COLO829 (cell line): ENCODE measurements around the gene RFPL4AL1.
A peak's percentile ranks its signal among the peaks of the same experiment; 100 is the strongest.
"Not testable (repeated sequence)": the region's sequence is repeated elsewhere in the genome, so short reads cannot be mapped to it uniquely, and the experiment has no call there.

Experiments
- DNase-seq: peaks from one replicate; pipeline ENCODE4 v3.0.0; 2012; ENCODE audit warnings: low spot score

Gene RFPL4AL1

GRCh38 chr19:55768818-55769217 is at the start of gene RFPL4AL1:
Gene RFPL4AL1, plus strand, starts transcription at chr19:55769118. Its CDS starts 2,687 bp downstream, at chr19:55771805.
- not testable (repeated sequence) for DNase-seq

- DNase-seq: no peak
Observed at GRCh38 chr19:55720214-55720746, 48.6 kb upstream of the RFPL4AL1 start.

DNA sequence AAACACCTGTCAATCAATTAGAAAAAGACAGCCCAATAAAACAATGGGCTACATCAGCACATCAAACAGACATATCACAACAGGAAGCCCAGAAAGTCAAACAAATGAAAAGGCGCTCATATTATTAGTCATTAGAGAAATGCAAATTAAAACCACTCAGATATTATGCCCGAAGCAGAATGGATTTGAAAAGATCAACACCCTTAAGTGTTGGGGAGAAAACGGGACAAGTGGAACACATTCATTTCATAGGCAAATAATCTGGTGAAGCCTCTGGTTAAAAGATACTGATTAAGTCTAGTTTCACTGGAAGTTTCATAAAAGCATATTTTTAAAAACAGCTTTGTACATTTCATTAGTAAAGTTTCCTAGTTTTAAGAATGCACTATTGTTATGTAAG is 48.1 kb upstream of the RFPL4AL1 start:
- DNase-seq: no peak

- DNase-seq: no peak
Observed at GRCh38 chr19:55723491-55723890, 45.4 kb upstream of the RFPL4AL1 start.

GRCh38 chr19:55730378-55730777 is 38.5 kb upstream of the RFPL4AL1 start:
- DNase-seq: not testable (repeated sequence)

GRCh38 chr19:55738302-55738701 is 30.6 kb upstream of the RFPL4AL1 start, which contains the start of gene NLRP9:
Gene NLRP9, minus strand, starts transcription at chr19:55738402. Its CDS starts 28 bp downstream, at chr19:55738374.
- no peak for DNase-seq

DNA sequence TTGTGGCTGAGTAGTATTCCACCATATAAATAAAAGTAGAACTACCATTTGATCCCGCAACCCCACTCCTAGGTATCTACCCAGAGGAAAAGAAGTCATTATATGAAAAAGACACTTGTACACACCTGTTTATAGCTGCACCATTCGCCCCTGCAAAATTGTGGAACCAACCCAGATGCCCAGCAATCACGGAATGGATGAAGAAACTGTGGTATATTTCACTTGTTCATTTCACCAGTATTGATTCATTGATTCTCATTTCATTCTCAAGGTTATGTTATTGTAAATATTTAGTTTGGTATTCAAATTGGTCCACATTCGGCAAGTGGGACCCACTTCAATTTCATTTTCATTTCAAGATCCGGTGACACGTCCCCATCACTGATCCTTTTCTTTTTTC is 18.2 kb upstream of the RFPL4AL1 start:
- no peak for DNase-seq

- DNase-seq: no peak
Observed at GRCh38 chr19:55753401-55753800, 15.5 kb upstream of the RFPL4AL1 start.

DNA sequence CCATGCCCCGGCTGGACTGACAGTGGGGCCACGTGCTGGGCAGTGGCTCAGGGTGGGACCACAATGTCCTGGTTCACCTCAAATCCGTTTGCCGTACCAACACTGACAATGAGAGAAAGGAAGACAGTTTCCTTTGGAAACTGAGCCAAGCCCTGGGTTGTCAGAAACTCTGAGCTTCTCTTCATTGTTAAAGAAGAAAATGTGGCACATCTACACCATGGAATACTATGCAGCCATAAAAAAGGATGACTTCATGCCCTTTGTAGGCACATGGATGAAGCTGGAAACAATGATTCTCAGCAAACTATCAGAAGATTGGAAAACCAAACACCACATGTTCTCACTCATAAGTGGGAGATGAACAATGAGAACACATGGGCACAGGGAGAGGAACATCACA is 12.1 kb upstream of the RFPL4AL1 start:
- not testable (repeated sequence) for DNase-seq

- not testable (repeated sequence) for DNase-seq
Observed at GRCh38 chr19:55758797-55759196, 10.1 kb upstream of the RFPL4AL1 start, which contains the start of gene RFPL4A. Gene RFPL4A, plus strand, starts transcription at chr19:55759097. Its CDS starts 2,704 bp downstream, at chr19:55761801.

GRCh38 chr19:55766466-55766865 is 2.5 kb upstream of the RFPL4AL1 start:
- no peak for DNase-seq

GRCh38 chr19:55769632-55770031 is 714 bp downstream of the RFPL4AL1 start:
- not testable (repeated sequence) for DNase-seq

- DNase-seq: no peak
Observed at GRCh38 chr19:55777528-55777927, 8.6 kb downstream of the RFPL4AL1 start.

GRCh38 chr19:55778331-55778730 is 9.4 kb downstream of the RFPL4AL1 start:
- no peak for DNase-seq

GRCh38 chr19:55781112-55781511 is 12.2 kb downstream of the RFPL4AL1 start:
- DNase-seq: no peak

- DNase-seq: no peak
Observed at GRCh38 chr19:55795021-55795420, 26.1 kb downstream of the RFPL4AL1 start.

- no peak for DNase-seq
Observed at GRCh38 chr19:55801416-55801815, 32.5 kb downstream of the RFPL4AL1 start.

DNA sequence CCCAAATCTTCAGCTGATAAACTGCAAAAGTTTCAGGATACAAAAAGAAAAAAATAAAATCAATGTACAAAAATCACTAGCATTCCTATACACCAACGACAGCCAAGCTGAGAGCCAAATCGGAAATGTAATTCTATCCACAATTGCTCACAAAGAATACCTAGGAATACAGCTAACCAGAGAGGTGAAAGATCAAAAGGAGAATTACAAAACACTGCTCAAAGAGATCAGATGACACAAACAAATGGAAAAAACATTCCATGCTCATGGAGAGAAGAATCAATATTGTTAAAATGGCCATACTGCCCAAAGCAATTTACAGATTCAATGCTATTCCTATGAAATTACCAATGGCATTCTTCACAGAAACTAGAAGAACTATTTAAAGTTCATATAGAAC is 33.4 kb downstream of the RFPL4AL1 start:
- no peak for DNase-seq

DNA sequence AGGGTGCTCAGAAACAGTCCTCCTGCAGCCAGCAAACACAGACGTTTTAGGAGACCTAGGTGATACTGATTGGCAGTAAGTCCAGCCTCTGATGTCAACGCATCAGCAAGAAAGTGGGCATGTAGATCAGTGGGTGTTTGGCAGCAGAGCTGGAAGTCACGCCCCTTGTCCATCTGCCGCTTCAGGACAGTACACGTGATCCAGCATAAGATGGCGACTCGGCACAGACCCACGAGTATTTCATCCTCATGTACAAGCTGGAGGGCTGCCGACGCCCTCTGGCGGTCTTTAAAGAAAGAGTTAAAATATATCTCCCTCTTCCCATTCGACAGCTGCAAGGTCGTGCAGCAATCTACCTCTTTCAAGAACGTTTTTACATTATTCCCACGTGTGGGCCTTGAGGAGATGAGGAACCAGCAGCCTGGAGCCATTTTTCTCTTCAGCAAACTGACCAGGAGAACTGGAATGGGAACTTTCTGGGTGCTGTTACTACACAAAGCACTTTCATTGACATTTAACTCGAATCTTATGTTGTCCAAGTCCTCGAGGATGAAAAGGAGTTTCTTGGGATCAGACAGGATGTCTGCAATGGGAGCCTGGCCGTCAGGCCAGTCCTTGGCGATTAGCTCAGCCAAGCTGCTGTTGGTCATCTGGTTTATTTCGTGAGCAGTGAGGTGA is 40.6 kb downstream of the RFPL4AL1 start:
- peak; percentile 69 for DNase-seq

GRCh38 chr19:55811340-55811739 is 42.4 kb downstream of the RFPL4AL1 start:
- no peak for DNase-seq

DNA sequence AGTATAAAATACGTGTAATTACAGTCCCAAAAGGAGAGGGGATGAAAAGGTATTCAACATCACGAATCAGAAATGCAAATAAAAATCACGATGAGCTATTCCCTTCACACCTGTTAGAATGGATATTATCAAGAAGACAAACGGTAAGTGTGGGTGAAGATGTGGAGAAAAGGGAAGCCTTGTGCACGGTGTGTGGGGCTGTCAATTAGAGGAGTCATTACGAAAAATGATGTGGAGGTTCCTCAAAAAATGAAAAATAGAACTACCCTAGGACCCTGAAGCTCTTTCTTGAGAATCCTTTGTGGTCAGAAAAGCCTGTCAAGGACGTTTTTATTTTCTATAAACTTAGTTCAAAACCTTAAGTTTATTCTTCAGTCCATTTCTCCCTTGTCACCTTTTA is 43.5 kb downstream of the RFPL4AL1 start:
- DNase-seq: no peak

GRCh38 chr19:55813906-55814305 is 45.0 kb downstream of the RFPL4AL1 start:
- DNase-seq: no peak

DNA sequence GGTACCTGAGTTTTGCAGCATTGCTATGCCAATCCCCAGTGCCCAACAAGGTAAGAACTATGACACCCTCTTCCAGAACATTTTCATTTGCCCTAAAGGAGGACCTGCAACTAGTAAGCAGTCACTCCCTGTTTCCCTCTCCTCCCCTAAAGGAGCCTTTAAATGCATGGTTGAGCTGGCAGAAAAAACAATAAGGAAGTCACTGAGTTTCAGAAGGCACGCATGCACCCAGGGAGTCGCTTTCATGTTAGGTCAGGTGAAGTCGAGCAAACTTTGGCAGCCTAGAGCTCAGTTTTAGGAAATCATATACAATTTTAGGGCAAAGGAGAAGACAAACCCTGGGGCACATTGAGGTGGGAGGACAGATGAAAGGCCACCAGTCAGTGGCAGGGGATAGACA is 51.1 kb downstream of the RFPL4AL1 start:
- no peak for DNase-seq
